Measurements from ENCODE around the gene PPAT. TPM values are rescaled to one million over a fixed set of nuclear protein-coding genes. Genes with fewer than 3 reads are reported as not detected.

Gene PPAT
- total RNA-seq, 4 donors from 2014 or later, result 1.8 to 29.0 (median 6.9) TPM

- Histone ChIP-seq H3K36me3 (no peaks in the 10 kb centered on the region), H3K4me3 (no peak overlapping the region), H3K27me3 (no peaks in the 10 kb centered on the region), H3K4me1 (no peaks in the 10 kb centered on the region), H3K9me3 (no peaks in the 10 kb centered on the region), H3K27ac (no peak overlapping the region)
- intact Hi-C loops (cut with DNase I; ENCODE audit: low total_unique reads), result no loop called here
- DNase-seq, result no peak
- TF ChIP-seq POLR2A (IDR thresholded peaks at IDR 0.05) (no peak), CTCF (IDR thresholded peaks at IDR 0.05) (no peak)
These were observed 34.9 kb downstream of the PPAT start for GRCh38 chr4:56400560-56400959.

- no peaks in the 10 kb centered on the region for H3K9me3 ChIP-seq
- H3K4me3 ChIP-seq, result no peak overlapping the region
- intact Hi-C loops (cut with DNase I; ENCODE audit: low total_unique reads), result no loop called here
- no peaks in the 10 kb centered on the region for H3K27me3 ChIP-seq
- no peak overlapping the region for H3K27ac ChIP-seq
- no peaks in the 10 kb centered on the region for H3K36me3 ChIP-seq
- H3K4me1 ChIP-seq, result no peaks in the 10 kb centered on the region
- no peak for DNase-seq
- no peak for TF ChIP-seq CTCF (IDR thresholded peaks at IDR 0.05)
These were observed 44.1 kb downstream of the PPAT start for GRCh38 chr4:56391270-56391669.

- peaks cover 0 to 3% of the 10 kb centered on the region in 2 donors for H3K4me1 ChIP-seq
- intact Hi-C loops (cut with DNase I; ENCODE audit: low total_unique reads), result no loop called here
- TF ChIP-seq POLR2A (IDR thresholded peaks at IDR 0.05) (no peak), CTCF (IDR thresholded peaks at IDR 0.05) (no peak)
These were observed 45.9 kb downstream of the PPAT start for GRCh38 chr4:56389558-56389957.

GRCh38 chr4:56388306-56388705 is 47.1 kb downstream of the PPAT start:
- DNase-seq, result no peak
- intact Hi-C loops (cut with DNase I; ENCODE audit: low total_unique reads), result no loop called here
- no peaks in the 10 kb centered on the region for H3K36me3 ChIP-seq
- no peaks in the 10 kb centered on the region for H3K27me3 ChIP-seq
- peaks cover 0 to 3% of the 10 kb centered on the region in 2 donors for H3K4me1 ChIP-seq
- no peaks in the 10 kb centered on the region for H3K9me3 ChIP-seq
- peak overlapping the region in 1 of 2 donors; percentile 92 for H3K27ac ChIP-seq
- no peak for TF ChIP-seq CTCF (IDR thresholded peaks at IDR 0.05)
- TF ChIP-seq POLR2A (IDR thresholded peaks at IDR 0.05), result no peak
- peak overlapping the region; percentile 55 to 79 for H3K4me3 ChIP-seq

More at GRCh38 chr4:56389558-56389957, 45.9 kb downstream of the PPAT start:
- no peak overlapping the region for H3K4me3 ChIP-seq
- H3K27ac ChIP-seq, result no peak overlapping the region
- no peak for DNase-seq
- no peaks in the 10 kb centered on the region for H3K27me3 ChIP-seq
- no peaks in the 10 kb centered on the region for H3K36me3 ChIP-seq
- H3K9me3 ChIP-seq, result no peaks in the 10 kb centered on the region

GRCh38 chr4:56387023-56388001 is 48.1 kb downstream of the PPAT start, which contains the start of gene AASDH:
TSS of gene AASDH (minus strand) at chr4:56387491. CDS start at chr4:56384299, 3,192 bp downstream.
- intact Hi-C loops (cut with DNase I; ENCODE audit: low total_unique reads), result no loop called here
- H3K4me1 ChIP-seq, result peaks cover 0 to 3% of the 10 kb centered on the region in 2 donors
- H3K9me3 ChIP-seq, result no peaks in the 10 kb centered on the region
- peak; percentile 93 to 95 for DNase-seq
- H3K36me3 ChIP-seq, result no peaks in the 10 kb centered on the region
- peak within 1 kb of the TSS; percentile 55 to 79 for H3K4me3 ChIP-seq
- H3K27me3 ChIP-seq, result no peaks in the 10 kb centered on the region
- TF ChIP-seq POLR2A (IDR thresholded peaks at IDR 0.05) (peak; percentile 45 to 68), CTCF (IDR thresholded peaks at IDR 0.05) (peak in 1 of 4 experiments; percentile 4)
- H3K27ac ChIP-seq, result peak within 1 kb of the TSS; percentile 92
